ENCODE results near the gene NEUROG3. TPM values are rescaled to one million over a fixed set of nuclear protein-coding genes. Genes with fewer than 3 reads are reported as not detected.

The NEUROG3 gene
- total and polyA plus RNA-seq, 2 of the 8 experiments (the other 6 are each of a cell fraction or from before 2014, with no cell fraction given): 0.45 TPM; not detected in 1

GRCh38 chr10:69612760-69613159 lies 39.5 kb upstream of the NEUROG3 start (continued):
- TF ChIP-seq BCL11A (IDR thresholded peaks at IDR 0.05; ENCODE audit: low read depth in 2 of 2, low read length in 2 of 2) (no peak), GTF2F1 (IDR thresholded peaks at IDR 0.05; ENCODE audit: borderline replicate concordance, low read depth, low read length) (no peak)
